CD4-positive, alpha-beta T cell treated with Interleukin-4 for 1 hour (primary cell): ENCODE measurements around the gene TCP1.
"Not testable (repeated sequence)": the region's sequence is repeated elsewhere in the genome, so short reads cannot be mapped to it uniquely, and the experiment has no call there.

ENCODE experiments used
- DNase-seq, 2 donors: peaks; one replicate each; pipeline ENCODE4 v3.0.0-alpha.2; 2020 to 2022

Gene TCP1

DNA sequence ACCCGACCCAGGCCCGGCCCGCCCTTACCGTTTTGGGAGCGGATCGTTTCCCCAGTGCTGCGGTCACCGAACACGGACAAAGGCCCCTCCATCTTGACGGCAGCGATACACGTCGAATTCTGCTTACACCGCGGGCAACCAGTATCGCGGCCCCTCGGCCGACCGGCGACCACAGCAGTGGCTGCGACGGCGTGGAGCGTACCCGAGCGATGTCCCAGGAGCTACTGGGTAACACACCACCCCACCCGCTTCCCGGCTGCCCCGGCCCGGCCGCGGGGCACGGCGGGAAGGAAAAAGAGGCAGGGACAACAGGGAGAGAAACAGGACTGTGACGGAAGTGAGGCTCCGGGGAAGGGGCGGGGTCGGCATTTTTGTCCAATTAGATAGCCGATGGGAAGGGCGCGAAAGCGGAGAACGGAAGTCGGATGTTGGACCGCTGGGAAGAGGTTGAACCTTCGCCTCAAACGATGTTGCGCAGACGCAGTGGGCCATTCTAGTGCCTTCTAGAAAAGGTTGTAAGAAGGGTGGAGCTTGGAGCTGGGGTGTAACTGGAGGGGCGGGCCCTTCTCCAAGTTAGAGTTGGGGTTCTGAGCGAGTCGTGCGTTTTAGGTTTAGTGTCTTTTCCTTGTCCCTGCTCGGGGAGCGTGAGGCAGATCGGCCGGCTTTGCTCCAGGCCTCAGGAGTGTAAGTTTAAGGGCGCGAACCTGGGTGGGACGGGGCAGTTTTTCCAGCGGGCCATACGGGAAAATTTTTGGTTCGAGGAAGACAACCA lies at the start of gene TCP1:
Gene TCP1, minus strand, starts transcription at position 226 of the 772 bp plus-strand sequence. Its CDS starts 134 bp downstream, at position 92.
- peak; percentile 99 to 100 for DNase-seq

DNA sequence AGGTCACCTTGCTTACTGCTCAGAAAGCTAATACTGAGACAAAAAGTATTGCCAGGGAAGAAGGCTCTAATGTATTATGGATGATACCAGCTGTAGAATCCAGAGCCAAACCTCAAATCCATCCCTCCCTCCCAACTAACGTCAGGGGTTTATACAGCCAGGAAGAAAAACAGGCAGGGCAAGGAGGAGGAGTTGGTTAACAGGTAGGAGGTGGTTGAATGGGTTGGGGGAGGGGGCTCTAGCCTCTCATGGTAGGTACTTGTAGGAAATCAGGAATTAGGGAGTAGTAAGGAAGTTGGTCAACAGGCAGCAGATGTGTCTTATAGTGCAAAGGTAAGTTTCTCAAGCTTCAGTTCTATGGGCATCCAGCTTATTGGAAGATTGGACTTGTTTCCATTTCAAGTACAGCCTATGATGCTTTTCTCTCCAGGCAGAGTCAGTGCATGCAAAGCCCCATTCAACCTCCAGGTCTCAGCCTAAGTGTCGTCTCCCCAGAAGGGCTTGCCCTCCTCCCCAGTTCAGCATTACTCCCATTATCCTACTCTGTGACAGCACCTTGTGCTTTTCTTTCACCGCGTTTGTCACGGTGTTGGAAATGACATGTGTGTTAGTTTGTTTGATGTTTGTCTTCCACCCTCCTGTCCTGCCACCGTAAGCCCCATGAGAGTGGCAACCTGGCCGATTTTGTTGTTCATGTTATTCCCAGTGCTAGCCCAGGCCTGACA lies 48.8 kb upstream of the TCP1 start:
- no peak for DNase-seq

GRCh38 chr6:159837511-159837910 lies 48.1 kb upstream of the TCP1 start:
- DNase-seq: no peak

- no peak for DNase-seq
Measured at GRCh38 chr6:159836718-159837490, 47.5 kb upstream of the TCP1 start.

DNA sequence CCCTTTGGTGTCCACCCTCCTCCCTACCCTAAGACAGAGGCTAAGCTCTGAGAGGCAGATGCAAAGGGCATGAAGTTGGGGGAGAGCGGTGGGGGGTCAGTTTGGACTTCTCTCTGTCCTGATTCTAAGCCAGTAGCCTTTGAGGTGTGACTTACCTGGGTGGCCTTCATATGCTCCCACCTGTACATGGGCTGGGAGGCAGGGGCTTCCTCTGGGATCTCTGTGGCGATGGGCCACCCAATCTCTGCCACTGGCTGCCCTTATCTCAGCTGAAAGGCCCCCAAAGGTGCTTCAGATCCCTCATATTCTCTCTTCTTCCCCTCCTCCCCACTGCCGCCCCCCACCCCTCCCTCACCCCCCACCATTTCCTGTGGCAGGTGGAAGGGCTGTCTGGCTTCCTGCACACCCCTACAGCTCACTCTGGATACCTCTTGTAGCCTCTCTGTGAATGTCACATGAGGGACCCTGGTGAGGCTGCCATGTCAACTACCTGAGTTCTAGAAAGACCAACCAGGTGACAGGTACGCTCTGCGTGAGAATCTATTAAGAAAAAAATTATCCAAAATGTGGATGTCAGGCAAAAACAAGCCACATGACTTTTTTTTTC lies 44.7 kb upstream of the TCP1 start:
- DNase-seq: no peak

DNA sequence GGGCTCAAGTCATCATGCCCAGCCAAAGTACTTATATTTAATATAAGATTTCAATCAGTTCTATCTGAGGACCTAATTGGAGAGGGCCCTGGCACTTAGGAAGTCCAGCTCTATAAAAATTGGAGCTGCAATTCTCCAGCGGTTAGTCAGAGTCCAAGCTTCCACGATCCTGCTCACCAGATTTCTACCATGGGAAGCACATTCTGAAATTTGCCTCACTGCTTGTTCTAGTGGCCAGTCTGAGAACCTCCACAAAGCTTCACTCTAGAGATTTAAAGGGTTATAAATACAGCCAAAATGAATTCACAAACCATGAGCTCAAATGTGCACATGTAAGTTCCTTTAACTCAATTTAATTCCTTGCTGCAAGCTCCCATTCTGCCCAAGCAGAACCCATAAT lies 44.2 kb upstream of the TCP1 start:
- DNase-seq: no peak

DNA sequence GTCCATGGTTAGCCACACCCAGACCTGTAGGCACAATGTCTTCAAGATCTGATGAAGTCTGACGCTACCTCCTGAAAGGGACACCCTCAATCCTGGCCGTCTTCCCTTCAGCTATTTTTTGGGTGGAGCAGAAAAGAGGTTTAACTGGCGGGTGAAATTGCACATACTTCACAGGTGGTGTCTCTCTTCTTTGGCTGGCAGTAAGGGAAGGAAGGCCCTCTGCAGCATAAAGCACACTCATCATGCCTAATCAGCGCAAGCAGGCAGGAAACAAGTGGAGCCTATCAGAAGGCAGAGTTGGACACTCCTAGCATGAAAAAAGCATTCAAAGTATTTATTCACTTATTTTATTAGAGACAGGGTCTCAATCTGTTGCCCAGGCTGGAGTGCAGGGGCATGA lies 43.5 kb upstream of the TCP1 start:
- no peak for DNase-seq

DNA sequence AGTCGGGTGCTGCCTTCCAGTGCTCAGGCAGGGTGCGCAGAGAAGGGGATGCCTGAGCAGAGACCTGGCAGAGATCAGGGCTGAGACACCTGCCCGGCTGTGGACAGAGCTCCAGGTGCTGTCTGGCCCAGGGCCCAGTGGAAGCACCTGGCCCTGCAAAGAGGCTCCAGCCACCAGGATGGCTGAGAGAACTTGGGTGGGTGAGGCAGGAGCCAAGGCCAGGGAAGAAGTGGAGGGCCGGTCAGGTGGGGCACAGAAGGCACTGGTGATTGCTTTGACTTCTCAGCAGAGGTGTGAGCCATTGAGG lies 41.9 kb upstream of the TCP1 start:
- no peak for DNase-seq

DNA sequence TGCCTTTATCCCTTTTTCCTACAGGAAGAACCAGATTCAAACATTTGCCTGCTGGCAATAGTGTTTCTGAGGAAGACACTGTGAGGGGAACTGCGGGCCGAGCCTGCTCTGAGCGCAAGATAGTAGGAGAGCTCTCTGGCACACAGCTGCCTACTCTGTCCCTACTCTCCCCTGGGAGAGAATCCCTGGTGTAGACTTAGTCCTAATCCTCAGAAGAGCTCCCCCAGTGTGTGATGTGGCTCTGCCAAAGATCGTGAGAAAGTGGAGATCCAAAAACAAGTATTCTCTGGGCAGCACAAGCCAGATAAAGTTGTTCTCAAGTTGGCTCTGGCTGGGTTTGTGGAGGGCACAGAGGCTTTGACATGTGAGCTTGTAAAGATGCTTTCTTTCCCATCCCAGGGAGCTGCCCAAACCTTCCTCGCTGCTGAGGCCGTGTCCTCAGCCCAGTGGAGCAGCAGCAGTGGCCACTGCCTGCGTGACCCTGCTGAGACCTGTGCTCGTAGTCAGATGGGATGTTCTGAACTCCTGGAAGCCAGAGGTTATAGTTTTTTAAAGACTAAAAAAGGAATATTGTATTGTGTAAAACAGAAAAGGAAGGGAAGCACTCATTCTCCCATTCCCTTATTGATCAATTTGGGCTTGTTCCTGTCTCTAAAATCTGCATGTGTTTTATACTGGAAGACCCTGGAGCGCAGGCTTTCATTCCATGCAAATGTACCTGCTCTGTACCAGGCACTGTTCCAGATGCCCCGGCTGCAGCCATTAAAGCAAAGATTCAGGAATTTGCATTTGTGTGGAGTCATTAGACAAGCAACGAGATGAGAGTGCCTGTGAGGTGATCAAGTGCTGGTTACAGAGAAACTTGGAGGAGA lies 41.3 kb upstream of the TCP1 start:
- no peak for DNase-seq

DNA sequence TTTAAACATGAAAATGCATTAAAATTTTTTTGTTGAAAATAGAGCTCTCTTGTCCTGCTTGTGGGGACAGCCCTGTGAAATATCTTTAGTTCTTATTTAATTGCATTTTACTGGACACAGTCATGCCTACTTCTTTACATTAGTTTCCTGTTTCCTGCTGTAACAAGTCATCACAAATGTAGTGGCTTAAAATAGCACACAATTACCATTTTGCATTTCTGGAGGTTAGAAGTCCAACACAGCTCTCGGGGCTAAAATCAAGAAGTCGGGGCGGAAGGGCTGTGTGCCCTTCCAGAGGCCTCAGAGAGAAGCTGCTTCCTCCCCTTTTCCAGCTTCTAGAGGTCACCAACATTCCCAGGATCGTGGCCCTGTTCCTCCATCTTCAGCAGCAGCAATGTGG lies 40.1 kb upstream of the TCP1 start:
- DNase-seq: no peak

DNA sequence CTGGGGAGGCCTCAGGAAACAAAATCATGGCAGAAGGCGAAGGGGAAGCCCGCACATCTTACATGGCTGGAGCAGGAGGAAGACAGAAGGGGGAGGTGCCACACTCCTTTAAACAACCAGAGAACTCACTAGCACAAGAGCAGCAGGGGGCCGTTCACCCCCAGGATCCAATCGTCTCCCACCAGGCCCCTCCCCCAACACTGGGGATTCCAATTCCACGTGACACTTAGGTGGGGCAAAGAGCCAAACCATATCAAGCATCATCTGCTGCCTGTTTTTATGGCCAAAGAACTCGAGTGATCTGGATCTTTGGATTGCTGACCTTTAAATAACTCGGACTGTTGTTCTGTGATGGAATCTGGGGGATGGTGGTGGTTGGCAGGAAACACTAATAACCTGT lies 38.7 kb upstream of the TCP1 start:
- DNase-seq: no peak

- no peak for DNase-seq
Measured at GRCh38 chr6:159826968-159827647, 37.7 kb upstream of the TCP1 start.

DNA sequence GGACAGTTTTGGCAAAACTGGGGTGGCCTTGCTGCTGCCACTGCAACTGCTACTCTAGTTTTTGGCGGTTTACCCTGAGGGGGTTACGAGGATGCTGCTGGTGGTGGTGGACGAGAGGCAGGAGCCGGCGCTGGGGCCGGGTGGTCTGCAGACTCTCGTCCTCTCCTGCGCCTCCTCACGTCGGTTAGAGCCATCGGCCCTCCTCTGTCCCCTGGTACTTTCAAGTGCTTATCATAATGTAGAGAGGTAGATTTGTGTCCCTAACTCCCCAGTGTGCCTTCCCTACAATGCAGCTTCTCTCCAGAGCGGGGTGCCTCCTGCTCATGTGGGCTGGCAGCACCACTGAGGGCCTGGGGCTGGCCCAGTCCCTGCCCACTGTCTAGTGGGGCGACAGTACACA lies 36.6 kb upstream of the TCP1 start:
- no peak for DNase-seq

- DNase-seq: not testable (repeated sequence)
Measured at GRCh38 chr6:159824690-159825089, 35.3 kb upstream of the TCP1 start.

DNA sequence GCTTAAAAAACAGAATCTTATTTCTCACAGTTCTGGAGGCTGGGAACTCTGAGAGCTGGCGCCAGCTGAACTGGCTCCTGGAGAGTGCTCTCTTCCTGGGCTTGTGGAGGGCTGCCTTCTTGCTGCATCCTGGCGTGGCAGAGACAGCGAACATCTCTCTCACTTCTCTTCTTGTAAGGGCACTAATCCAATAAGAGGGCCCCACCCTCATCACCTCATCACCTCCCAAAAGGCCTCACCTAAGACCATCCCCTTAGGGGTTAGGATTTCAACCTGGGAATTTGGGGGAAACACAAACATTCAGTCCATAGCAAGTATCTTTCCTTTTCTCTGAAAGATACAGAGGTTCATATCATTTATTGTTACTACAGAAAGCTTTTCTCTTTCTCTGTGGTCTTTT lies 34.6 kb upstream of the TCP1 start:
- no peak for DNase-seq

DNA sequence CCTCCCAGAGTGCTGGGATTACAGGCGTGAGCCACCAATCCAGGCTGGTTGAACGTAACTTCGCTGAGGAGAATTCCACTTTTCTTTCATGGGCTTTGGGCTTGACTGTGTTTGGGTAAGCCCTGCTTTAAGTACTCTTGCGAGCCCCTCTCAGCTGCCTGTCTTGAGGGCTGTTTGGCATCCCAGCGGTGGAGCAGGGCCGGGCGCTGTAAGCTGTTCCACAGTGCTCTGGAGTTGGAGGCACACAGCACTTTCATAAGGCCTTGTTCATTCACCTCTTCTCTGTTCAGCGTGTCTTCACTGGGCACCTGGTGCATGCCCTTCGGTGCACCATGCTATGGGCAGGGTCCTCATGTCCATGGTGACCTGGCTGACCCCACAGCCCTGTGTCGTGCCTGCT lies 32.3 kb upstream of the TCP1 start:
- DNase-seq: no peak

DNA sequence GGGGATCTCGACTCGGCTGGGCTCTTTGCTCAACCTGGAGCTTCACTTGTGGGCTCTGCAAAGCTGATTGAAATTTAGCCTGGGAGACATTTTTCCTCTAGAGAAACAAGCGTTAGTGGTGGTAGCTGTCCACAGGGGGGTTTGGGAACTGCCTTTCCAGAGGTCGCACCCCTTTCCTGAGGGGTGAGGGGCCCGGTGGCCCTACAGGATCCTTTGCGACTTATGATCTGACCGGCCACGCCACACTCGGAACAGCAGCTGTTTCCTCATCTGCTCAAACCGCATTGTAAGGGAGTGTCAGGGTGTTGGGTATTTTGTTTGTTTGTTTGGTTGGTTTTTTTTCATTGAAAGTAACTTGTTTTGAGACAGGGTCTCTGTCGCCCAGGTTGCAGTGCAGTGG lies 31.7 kb upstream of the TCP1 start:
- no peak for DNase-seq

DNA sequence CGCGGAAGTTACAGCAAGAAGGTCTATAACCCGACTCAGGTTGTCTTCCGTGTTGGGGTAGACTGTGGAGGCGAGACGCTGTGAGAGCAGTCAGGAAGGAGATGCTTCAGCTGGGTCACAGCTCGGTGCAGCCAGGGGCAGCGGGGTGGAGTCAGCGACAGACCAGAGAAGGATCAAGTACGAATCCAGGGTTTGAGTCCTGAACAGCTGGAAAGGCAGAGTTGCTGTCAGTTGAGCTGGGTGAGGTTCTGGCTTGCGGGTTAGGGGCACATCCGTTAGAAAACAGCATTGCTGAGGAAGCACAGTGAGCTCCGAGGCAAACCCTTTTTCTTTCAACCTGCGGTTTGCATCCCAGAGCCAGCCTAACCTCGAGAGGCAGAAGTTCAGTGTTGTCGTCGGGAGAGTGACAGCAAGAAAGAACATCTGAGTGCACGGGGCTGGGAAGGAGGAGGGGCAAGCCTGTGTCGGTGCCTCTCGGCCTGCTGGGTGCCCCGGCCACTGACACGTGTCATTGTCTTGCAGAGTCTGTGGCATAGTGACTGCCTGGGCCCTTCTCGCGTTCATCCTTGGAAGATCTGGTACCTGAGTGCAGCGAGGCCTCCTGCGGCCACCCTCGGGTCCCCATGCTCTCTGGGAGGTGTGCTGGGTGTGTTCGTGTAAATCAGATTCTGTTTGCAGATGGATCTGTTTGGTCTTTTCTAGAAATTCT lies 30.7 kb upstream of the TCP1 start:
- peak; percentile 22 to 31 for DNase-seq

DNA sequence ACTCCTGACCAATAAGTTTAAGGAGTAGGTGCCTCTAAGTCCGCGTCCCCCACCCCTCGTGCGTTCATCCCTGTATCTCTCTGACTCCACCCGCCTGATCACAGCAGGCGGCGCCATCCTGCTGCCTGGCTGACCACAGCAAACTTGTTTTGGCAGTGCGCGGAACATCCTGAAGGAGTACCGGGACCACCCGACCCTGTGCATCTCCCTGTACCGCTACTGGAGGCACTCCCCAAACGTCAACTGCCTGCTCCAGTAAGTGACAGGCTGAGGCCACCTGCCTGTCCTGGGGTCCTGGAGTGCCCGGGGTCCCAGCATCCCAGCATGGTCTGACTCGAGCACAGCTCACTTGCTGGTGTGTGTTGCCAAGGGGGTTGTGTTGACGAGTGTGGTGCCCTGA lies 29.7 kb upstream of the TCP1 start:
- DNase-seq: no peak

- peak in 1 of 2 donors; percentile 14 for DNase-seq
Measured at GRCh38 chr6:159817951-159818739, 28.7 kb upstream of the TCP1 start.
